SH-SY5Y (cell line): Measurements from ENCODE around the gene SIPA1L3.

Experiments used
- GATA2 ChIP-seq: IDR thresholded peaks from 2 replicates; pipeline ENCODE4 v1.6.1; 2011; ENCODE audit warnings: mild to moderate bottlenecking, low read depth, low read length
- GATA3 ChIP-seq: IDR thresholded peaks from 2 replicates; pipeline ENCODE4 v1.6.1; 2011; ENCODE audit warnings: low read depth, mild to moderate bottlenecking, low read length, moderate library complexity

DNA sequence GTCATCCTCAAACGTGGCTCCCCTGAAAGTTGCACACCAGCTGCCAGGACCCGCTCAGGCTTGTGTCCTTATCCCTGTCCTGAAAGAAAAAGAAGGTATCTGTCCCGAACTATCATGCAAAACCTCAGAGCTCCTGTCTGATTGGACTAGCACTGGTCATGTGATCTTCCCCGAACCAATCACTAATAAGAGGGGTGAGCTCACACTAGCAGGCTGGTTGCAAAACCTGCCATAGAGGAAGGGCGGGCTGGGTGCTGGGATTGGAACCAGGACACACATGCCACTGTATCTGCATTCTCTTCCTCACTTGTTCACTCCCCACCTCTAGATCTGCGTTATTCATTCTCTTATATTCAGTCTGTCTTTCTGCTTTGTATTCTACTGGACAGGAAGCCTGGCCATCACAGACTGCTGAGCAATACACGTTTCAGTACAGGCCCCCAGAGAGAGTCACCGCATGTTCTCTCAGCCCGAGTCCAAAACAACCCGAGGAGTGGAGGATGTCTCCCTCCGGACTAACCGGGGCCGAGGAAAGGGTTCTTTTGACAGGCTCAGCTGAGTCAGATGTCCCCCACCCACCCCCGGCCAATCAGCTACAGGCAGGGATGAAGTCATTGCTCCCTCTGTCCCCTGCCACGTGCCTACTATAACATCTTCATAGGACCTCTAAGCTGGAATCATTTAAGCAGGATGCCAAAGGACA lies 97.7 kb downstream of the SIPA1L3 start:
- no peak for TF ChIP-seq GATA2
- no peak for TF ChIP-seq GATA3
